H1 (cell line): ENCODE data around the gene HMGB4. TPM values are rescaled to one million over a fixed set of nuclear protein-coding genes. Genes with fewer than 3 reads are reported as not detected.
A peak's percentile ranks its signal among the peaks of the same experiment; 100 is the strongest.

Experiments used
- CTCF ChIA-PET: fragments of 300-600 bp; sonication (Branson Sonifier 250); formaldehyde crosslinking; loops from one replicate; lab custom pipeline; 2021; ENCODE audit not compliant: partially characterized antibody; lab: Charles Lee
- POLR2A ChIA-PET: fragments of 300-600 bp; sonication (Branson Sonifier 250); formaldehyde crosslinking; loops from one replicate; lab custom pipeline; 2021; ENCODE audit warnings: inconsistent platforms; ENCODE audit not compliant: partially characterized antibody; lab: Charles Lee
- DNase-seq, 2 experiments: peaks; one replicate each; pipeline versions ENCODE4 v3.0.0 to v3.0.0-alpha.2; 2010 to 2022; ENCODE audit warnings: low spot score in 2 of 2, low read depth in 1 of 2, mixed read lengths in 1 of 2
- FAIRE-seq: peaks from 2 replicates; lab custom pipeline; 2011; peaks lifted over from hg19 to GRCh38; lab: Jason Lieb, UNC
- H2AFZ ChIP-seq: 2 replicates; pipeline ENCODE4 v1.8.1; 2012; ENCODE audit warnings: low read length, inconsistent platforms
- H2AK5ac ChIP-seq: 2 replicates; pipeline ENCODE4 v1.6.1; 2013; ENCODE audit warnings: low read depth, low read length
- H2BK120ac ChIP-seq: replicated peaks from 2 replicates; pipeline ENCODE3; 2013; ENCODE audit warnings: low read depth, low read length, inconsistent platforms
- H2BK12ac ChIP-seq: 2 replicates; pipeline ENCODE4 v1.6.1; 2013; ENCODE audit warnings: low read depth, low read length
- H2BK15ac ChIP-seq: 2 replicates; pipeline ENCODE4 v1.6.1; 2013; ENCODE audit warnings: low read length
- H2BK20ac ChIP-seq: 2 replicates; pipeline ENCODE4 v1.6.1; 2013; ENCODE audit warnings: low read length
- H2BK5ac ChIP-seq: 2 replicates; pipeline ENCODE4 v1.6.1; 2013; ENCODE audit warnings: low read depth, low read length
- H3K14ac ChIP-seq: 2 replicates; pipeline ENCODE4 v1.6.1; 2013; ENCODE audit warnings: inconsistent platforms; ENCODE audit not compliant: insufficient read length
- H3K18ac ChIP-seq: 2 replicates; pipeline ENCODE4 v1.6.1; 2013; ENCODE audit warnings: low read length; ENCODE audit errors: extremely low read depth
- H3K23ac ChIP-seq: 2 replicates; pipeline ENCODE4 v1.6.1; 2013; ENCODE audit warnings: inconsistent platforms; ENCODE audit not compliant: insufficient read length
- H3K23me2 ChIP-seq: 2 replicates; pipeline ENCODE4 v1.6.1; 2013; ENCODE audit warnings: low read depth, low read length
- H3K27ac ChIP-seq: 2 replicates; pipeline ENCODE4 v1.6.1; 2011; ENCODE audit warnings: low read depth, low read length, inconsistent platforms
- H3K27me3 ChIP-seq, 4 experiments: replicated peaks in 1 of 4; 1 replicate in 1 of 4; 2 replicates in 3 of 4; pipeline versions ENCODE4 v1.6.1 to v1.8.1; 2011 to 2013; ENCODE audit warnings: low read length in 3 of 4, mild to moderate bottlenecking in 3 of 4, inconsistent platforms in 2 of 4, mixed read lengths in 2 of 4, moderate library complexity in 1 of 4; ENCODE audit not compliant: control insufficient read depth in 3 of 4, insufficient read depth in 3 of 4; ENCODE audit errors: extremely low read depth in 1 of 4
- H3K36me3 ChIP-seq, 4 experiments: 2 replicates each; pipeline versions ENCODE4 v1.6.1 to v1.8.1; 2011 to 2013; ENCODE audit warnings: mild to moderate bottlenecking in 4 of 4, low read length in 3 of 4, moderate library complexity in 2 of 4, control low read depth in 1 of 4, inconsistent platforms in 1 of 4; ENCODE audit not compliant: insufficient read depth in 4 of 4, control insufficient read depth in 2 of 4
- H3K4ac ChIP-seq: replicated peaks from 2 replicates; pipeline ENCODE3; 2013; ENCODE audit warnings: low read length, low read depth, mixed read lengths, inconsistent platforms; ENCODE audit not compliant: insufficient read length
- H3K4me1 ChIP-seq, 4 experiments: replicated peaks in 1 of 4; 1 replicate in 1 of 4; 2 replicates in 3 of 4; pipeline versions ENCODE4 v1.6.1 to v1.8.1; 2011 to 2013; ENCODE audit warnings: low read length in 3 of 4, inconsistent platforms in 2 of 4, mixed read lengths in 1 of 4; ENCODE audit not compliant: insufficient read depth in 4 of 4, control insufficient read depth in 3 of 4
- H3K4me2 ChIP-seq, 2 experiments: 2 replicates each; pipeline versions ENCODE4 v1.6.1 to v1.8.1; 2011 to 2013; ENCODE audit warnings: low read depth in 2 of 2, low read length in 2 of 2, control low read depth in 1 of 2, inconsistent platforms in 1 of 2, mild to moderate bottlenecking in 1 of 2; ENCODE audit not compliant: insufficient read depth in 1 of 2
- H3K4me3 ChIP-seq, 4 experiments: fragments of 200-600, 300-600 bp in 1 of 4; sonication (generic), shearing (Covaris generic), sonication (Bioruptor Twin) in 1 of 4; 2 replicates each; pipeline versions ENCODE4 v1.5.1 to v1.8.1; 2011 to 2016; ENCODE audit warnings: low read length in 4 of 4, low read depth in 3 of 4, control low read depth in 2 of 4, inconsistent platforms in 2 of 4, mild to moderate bottlenecking in 2 of 4, mixed read lengths in 1 of 4, moderate library complexity in 1 of 4; ENCODE audit not compliant: insufficient read depth in 2 of 4; ENCODE audit errors: extremely low read depth in 1 of 4
- H3K56ac ChIP-seq: replicated peaks from 2 replicates; pipeline ENCODE3; 2013; ENCODE audit warnings: low read depth, mild to moderate bottlenecking, mixed read lengths, low read length, inconsistent platforms; ENCODE audit not compliant: insufficient read length
- H3K79me1 ChIP-seq: 2 replicates; pipeline ENCODE4 v1.6.1; 2013; ENCODE audit warnings: low read depth, low read length, control low read depth
- H3K79me2 ChIP-seq, 2 experiments: 2 replicates each; pipeline versions ENCODE4 v1.6.1 to v1.8.1; 2012 to 2013; ENCODE audit warnings: low read length in 2 of 2, mild to moderate bottlenecking in 2 of 2, inconsistent platforms in 1 of 2; ENCODE audit not compliant: insufficient read depth in 2 of 2, control insufficient read depth in 1 of 2
- H3K9ac ChIP-seq, 4 experiments: replicated peaks in 1 of 4; 1 replicate in 1 of 4; 2 replicates in 3 of 4; pipeline versions ENCODE4 v1.6.1 to v1.8.1; 2011 to 2013; ENCODE audit warnings: low read depth in 3 of 4, low read length in 3 of 4, control low read depth in 2 of 4, mild to moderate bottlenecking in 2 of 4, moderate library complexity in 2 of 4, inconsistent platforms in 1 of 4; ENCODE audit errors: extremely low read depth in 1 of 4
- H3K9me3 ChIP-seq, 2 experiments: 2 replicates each; pipeline versions ENCODE4 v1.6.1 to v1.8.1; 2012 to 2013; ENCODE audit warnings: mild to moderate bottlenecking in 2 of 2, moderate library complexity in 2 of 2, control low read depth in 1 of 2, inconsistent platforms in 1 of 2, low read depth in 1 of 2, low read length in 1 of 2, mixed read lengths in 1 of 2; ENCODE audit not compliant: insufficient read depth in 2 of 2
- H4K20me1 ChIP-seq, 2 experiments: replicated peaks in 1 of 2; 2 replicates each; pipeline versions ENCODE3 to v1.8.1; 2011 to 2013; ENCODE audit warnings: inconsistent platforms in 2 of 2, low read length in 2 of 2, mild to moderate bottlenecking in 1 of 2; ENCODE audit not compliant: insufficient read depth in 2 of 2, control insufficient read depth in 1 of 2
- H4K5ac ChIP-seq: 2 replicates; pipeline ENCODE4 v1.6.1; 2013; ENCODE audit warnings: low read length, low read depth, mixed read lengths, inconsistent platforms; ENCODE audit not compliant: insufficient read length
- H4K8ac ChIP-seq: 2 replicates; pipeline ENCODE4 v1.8.0; 2013; ENCODE audit warnings: mild to moderate bottlenecking, moderate library complexity, low read length, inconsistent platforms; ENCODE audit not compliant: insufficient read depth; ENCODE audit errors: extremely low read depth
- H4K91ac ChIP-seq: replicated peaks from 2 replicates; pipeline ENCODE3; 2013; ENCODE audit warnings: low read length, mixed read lengths, inconsistent platforms; ENCODE audit not compliant: insufficient read length
- ASH2L ChIP-seq: fragments of 200-600, 300-600 bp; sonication (generic); IDR thresholded peaks from one replicate; pipeline ENCODE4 v1.7.1; 2017; ENCODE audit warnings: low read length
- BRCA1 ChIP-seq: IDR thresholded peaks from 2 replicates; pipeline ENCODE4 v1.6.1; 2012; ENCODE audit warnings: low read depth, low read length, improper control_type of control experiment
- CREB1 ChIP-seq: IDR thresholded peaks from 2 replicates; pipeline ENCODE4 v1.6.1; 2012; ENCODE audit warnings: inconsistent platforms
- CTCF ChIP-seq, 3 experiments: IDR thresholded peaks; 1 replicate in 2 of 3; 2 replicates in 1 of 3; pipeline versions ENCODE4 v1.5.1 to v1.6.1; 2011; ENCODE audit warnings: low read length in 3 of 3, mild to moderate bottlenecking in 3 of 3, inconsistent platforms in 2 of 3, low read depth in 1 of 3, moderate library complexity in 1 of 3; ENCODE audit not compliant: insufficient read depth in 1 of 3; ENCODE audit errors: control extremely low read depth in 1 of 3
- E2F6 ChIP-seq: IDR thresholded peaks from 2 replicates; pipeline ENCODE4 v1.6.1; 2012; ENCODE audit warnings: inconsistent platforms
- NRF1 ChIP-seq: IDR thresholded peaks from 2 replicates; pipeline ENCODE4 v1.6.1; 2011; ENCODE audit warnings: mild to moderate bottlenecking, low read depth, low read length, improper control_type of control experiment
- PHF8 ChIP-seq: fragments of 200-600 bp; sonication (generic); conservative IDR thresholded peaks from 2 replicates; pipeline ENCODE4 v1.7.1; 2012; ENCODE audit warnings: low read depth, mild to moderate bottlenecking, inconsistent platforms, low read length, moderate library complexity
- SP2 ChIP-seq: IDR thresholded peaks from 2 replicates; pipeline ENCODE4 v1.6.1; 2012; ENCODE audit warnings: mild to moderate bottlenecking, low read length, inconsistent platforms
- WGBS, 2 experiments: shearing (Covaris generic) in 1 of 2; methylation state at CpG; one replicate each; pipeline versions ENCODE4 v1.1.6 to v1.1.7; 2013 to 2015; ENCODE audit warnings: low lambda C conversion rate in 2 of 2, mixed read lengths in 2 of 2, inconsistent platforms in 1 of 2, low coverage in 1 of 2, missing lambda C conversion rate in 1 of 2; ENCODE audit not compliant: insufficient replicate concordance in 2 of 2, insufficient coverage in 1 of 2, insufficient read length in 1 of 2; ENCODE audit errors: extremely low coverage in 1 of 2, missing lambda C conversion rate in 1 of 2; 5-methylcytosine and 5-hydroxymethylcytosine counted together
- polyA plus RNA-seq, 7 experiments: library from polyadenylated mRNA; depleted of rRNA in 3 of 7; stranded (reverse) in 5 of 7; unstranded in 2 of 7; fragments of >200 nt in 5 of 7; fragments of 200-250 nt in 2 of 7; gene quantifications; 1 replicate in 5 of 7; 2 replicates in 1 of 7; 4 replicates in 1 of 7; pipeline versions ENCODE4 v1.2.1 to v1.2.3, GENCODE V29; 2011 to 2013; ENCODE audit warnings: missing spikeins in 2 of 7, mixed read lengths in 2 of 7
- total RNA-seq: library from RNA; stranded (reverse); fragmentation: NEBNext Ultra II Directional; extraction: Animal tissue kit (Norgen Biotek cat#: 25700); gene quantifications from 2 replicates; pipeline ENCODE4 v1.2.1, GENCODE V29; 2021

The HMGB4 gene
- total and polyA plus RNA-seq, 2 of the 8 experiments (the other 6 are each of a cell fraction or from before 2014, with no cell fraction given), result not detected

GRCh38 chr1:33864460-33865389 is 846 bp downstream of the HMGB4 start:
- Histone ChIP-seq H3K14ac (no peak overlapping the region), H3K36me3 (no peaks in the 10 kb centered on the region), H3K23me2 (no peaks in the 10 kb centered on the region), H3K4me1 (peaks cover 0 to 4% (median 1%) of the 10 kb centered on the region in 4 experiments; a peak in 5 of 7 replicates), H3K4ac (no peak overlapping the region), H3K27ac (no peak overlapping the region), H3K18ac (0 out of 2 replicates have a peak overlapping the region, but pooled peaks have one; percentile 39), H3K79me1 (no peaks in the 10 kb centered on the region), H4K8ac (no peak overlapping the region), H3K56ac (no peak overlapping the region), H3K9ac (no peak overlapping the region), H3K23ac (no peak overlapping the region), H2BK20ac (no peak overlapping the region; the same call in 1 of the 2 replicates), H4K91ac (no peak overlapping the region), H3K9me3 (peaks cover 0 to 4% of the 10 kb centered on the region in 2 experiments; a peak in 1 of 4 replicates), H3K4me3 (no peak overlapping the region), H2BK5ac (0 out of 2 replicates have a peak overlapping the region, but pooled peaks have one; percentile 37), H3K27me3 (no peaks in the 10 kb centered on the region), H2AK5ac (no peak overlapping the region), H3K79me2 (no peaks in the 10 kb centered on the region), H2BK12ac (no peak overlapping the region), H3K4me2 (no peak overlapping the region), H2AFZ (no peak overlapping the region), H2BK120ac (no peak overlapping the region), H4K20me1 (no peaks in the 10 kb centered on the region), H2BK15ac (peak overlapping the region; percentile 66; the same call in 1 of the 2 replicates), H4K5ac (no peak overlapping the region)
- POLR2A ChIA-PET, result no interaction called here
- FAIRE-seq (no peak), DNase-seq (no peak)
- WGBS, 2 experiments, result 87% methylated on average over 14 of the region's 14 CpGs; no CpG with 5 or more reads in 1 of the 2 experiments
- CTCF ChIA-PET, result interaction anchor here (1.1 kb wide), 1 partner anchor 9 kb away, joined by 3 read pairs; no protein-coding TSS in a partner anchor
- no peak for TF ChIP-seq CTCF (IDR thresholded peaks at IDR 0.05; ENCODE audit: control extremely low read depth in 1 of 3, insufficient read depth in 1 of 3, low read depth in 1 of 3, low read length in 3 of 3)
- TF ChIP-seq CREB1, result no peak
- no peak for TF ChIP-seq NRF1
- TF ChIP-seq BRCA1, result no peak
- no peak for TF ChIP-seq ASH2L
- no peak for TF ChIP-seq SP2
- no peak for TF ChIP-seq PHF8
- TF ChIP-seq E2F6, result no peak
